Psoas muscle (tissue), 8 donors: Measurements from ENCODE around the gene BCAR3. TPM values are rescaled to one million over a fixed set of nuclear protein-coding genes. Genes with fewer than 3 reads are reported as not detected.

ENCODE experiments used
- ATAC-seq, 4 donors: fragments of 200-7000 bp; cut with Tn5 transposase; one replicate each; pipeline ENCODE4 v1.9.1; 2020; ENCODE audit warnings: moderate library complexity in 3 of 4, mild to moderate bottlenecking in 2 of 4
- DNase-seq, 2 donors: peaks; one replicate each; pipeline ENCODE4 v3.0.0-alpha.2; 2020
- H3K27ac ChIP-seq: fragments of 200-600 bp; one replicate; pipeline ENCODE4 v1.8.0; 2022
- H3K27me3 ChIP-seq, 3 donors: fragments of 200-600 bp in 1 of 3; one replicate each; pipeline versions ENCODE4 v1.6.1 to v1.8.0; 2013 to 2022; ENCODE audit warnings: low read length in 2 of 3, mild to moderate bottlenecking in 2 of 3, moderate library complexity in 1 of 3; ENCODE audit not compliant: insufficient read depth in 3 of 3
- H3K36me3 ChIP-seq, 2 donors: fragments of 200-600 bp in 1 of 2; one replicate each; pipeline versions ENCODE4 v1.6.1 to v1.8.0; 2013 to 2022; ENCODE audit warnings: low read depth in 1 of 2, mild to moderate bottlenecking in 1 of 2, moderate library complexity in 1 of 2; ENCODE audit not compliant: insufficient read depth in 1 of 2
- H3K4me1 ChIP-seq: fragments of 200-600 bp; one replicate; pipeline ENCODE4 v1.8.0; 2022
- H3K4me3 ChIP-seq: fragments of 200-600 bp; one replicate; pipeline ENCODE4 v1.8.0; 2022; ENCODE audit warnings: mild to moderate bottlenecking
- H3K9me3 ChIP-seq: fragments of 200-600 bp; one replicate; pipeline ENCODE4 v1.8.0; 2022
- CTCF ChIP-seq: fragments of 200-600 bp; IDR thresholded peaks from one replicate; pipeline ENCODE4 v1.8.0; 2022; ENCODE audit warnings: antibody characterized with exemption
- WGBS, 3 donors: extraction: QIAGEN DNeasy Blood & Tissue Kit; methylation state at CpG; one replicate each; pipeline versions ENCODE4 v1.1.6 to v1.1.7; 2013; 5-methylcytosine and 5-hydroxymethylcytosine counted together
- intact Hi-C, 2 donors: fragments of 100-400 bp; cut with DNase I; formaldehyde crosslinking; loops; one replicate each; pipeline versions ENCODE4 v1.11.0 to v1.14.2; 2022
- polyA plus RNA-seq, 3 donors: library from polyadenylated mRNA; stranded (reverse); fragments of 200-250 nt; gene quantifications; one replicate each; pipeline ENCODE4 v1.2.3, GENCODE V29; 2013
- total RNA-seq, 4 donors: library from RNA; stranded (reverse); fragmentation: NEBNext Ultra II Directional in 2 of 4; extraction: Animal tissue kit (Norgen Biotek cat#: 25700) in 2 of 4; gene quantifications; one replicate each; pipeline versions ENCODE4 v1.2.1 to v1.2.4, GENCODE V29; 2021 to 2023
- donor health status: healthy with polysubstance abuse.
- donor health status: DM: no; HTN: no; CAD: no; lungs with moderate emphysema.
- donor health status: Bipolar disorder and iron deficiency.
- donor health status: healthy.
- donor health status: DM: yes; HTN: yes; CAD: no.
- donor health status: DM: no; HTN: no; CAD: no.
- donor health status: DM: no; HTN: no; CAD: no.
- donor health status: DM: yes; HTN: yes; CAD: no.

The BCAR3 gene
- total and polyA plus RNA-seq, 7 donors, result 15.8 to 64.1 (median 18.4) TPM

- no peak for ATAC-seq
- intact Hi-C loops, result no loop called here
- peaks cover 7% of the 10 kb centered on the region for H3K4me1 ChIP-seq
- no peak overlapping the region for H3K4me3 ChIP-seq
- no peak for TF ChIP-seq CTCF
- H3K27me3 ChIP-seq, result no peaks in the 10 kb centered on the region
- 82 to 85% (median 83%) methylated on average over 10 of the region's 10 CpGs for WGBS, 3 donors
- no peak for DNase-seq
- H3K36me3 ChIP-seq, result no peaks in the 10 kb centered on the region
- no peak overlapping the region for H3K27ac ChIP-seq
- H3K9me3 ChIP-seq, result no peaks in the 10 kb centered on the region
Observed at GRCh38 chr1:93710499-93711453, 29.1 kb upstream of the BCAR3 start.

GRCh38 chr1:93708734-93709481 is 27.3 kb upstream of the BCAR3 start:
- Histone ChIP-seq H3K36me3 (no peaks in the 10 kb centered on the region), H3K27me3 (no peaks in the 10 kb centered on the region), H3K4me3 (no peak overlapping the region), H3K9me3 (no peaks in the 10 kb centered on the region), H3K27ac (no peak overlapping the region), H3K4me1 (peaks cover 6% of the 10 kb centered on the region)
- no peak for DNase-seq
- no peak for TF ChIP-seq CTCF
- peak in 3 of 4 donors; percentile 19 to 31 (median 24) for ATAC-seq
- 26 to 48% (median 31%) methylated on average over 9 of the region's 9 CpGs for WGBS, 3 donors
- intact Hi-C loops, result no loop called here

GRCh38 chr1:93707956-93708355 is 26.3 kb upstream of the BCAR3 start:
- no peak for DNase-seq
- Histone ChIP-seq H3K27ac (no peak overlapping the region), H3K4me3 (no peak overlapping the region), H3K36me3 (no peaks in the 10 kb centered on the region), H3K4me1 (peaks cover 15% of the 10 kb centered on the region), H3K9me3 (no peaks in the 10 kb centered on the region), H3K27me3 (no peaks in the 10 kb centered on the region)
- WGBS, 3 donors, result 83 to 94% (median 89%) methylated on average over 5 of the region's 5 CpGs
- intact Hi-C loops, result no loop called here
- no peak for ATAC-seq
- no peak for TF ChIP-seq CTCF

- Histone ChIP-seq H3K4me3 (no peak overlapping the region), H3K27ac (no peak overlapping the region), H3K36me3 (no peaks in the 10 kb centered on the region), H3K27me3 (no peaks in the 10 kb centered on the region), H3K9me3 (no peaks in the 10 kb centered on the region), H3K4me1 (peaks cover 35% of the 10 kb centered on the region)
- intact Hi-C loops, result no loop called here
- ATAC-seq, result no peak
- no peak for DNase-seq
- WGBS, 3 donors, result 99 to 100% (median 100%) methylated on average over 3 of the region's 3 CpGs
- TF ChIP-seq CTCF, result no peak
Observed at GRCh38 chr1:93705892-93706500, 24.4 kb upstream of the BCAR3 start.
